ENCODE results near the gene KCNIP1. TPM values are rescaled to one million over a fixed set of nuclear protein-coding genes. Genes with fewer than 3 reads are reported as not detected.

Gene KCNIP1
- total and polyA plus RNA-seq, 2 of the 13 experiments (the other 11 are each of a cell fraction or from before 2014, with no cell fraction given) = not detected

DNA sequence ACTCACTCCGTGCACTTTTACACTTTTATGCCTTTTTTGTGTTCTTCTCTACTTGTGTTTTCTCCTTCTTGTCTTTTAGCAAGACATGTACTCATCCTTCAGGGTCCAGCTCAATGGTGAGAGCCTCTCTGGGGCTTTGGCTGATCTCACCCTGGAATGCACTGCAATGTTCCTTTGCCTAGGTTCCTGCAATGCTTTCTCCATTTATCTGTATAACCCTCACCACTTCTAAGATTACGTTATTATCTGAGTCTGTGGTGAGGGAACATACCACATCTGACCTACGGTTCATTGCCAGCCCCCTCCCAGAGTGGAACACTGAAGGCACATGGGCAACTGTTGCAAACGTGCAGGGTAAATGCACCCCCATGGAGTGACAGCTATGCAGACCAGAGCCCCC is 47.3 kb downstream of the KCNIP1 start:
- Histone ChIP-seq H3K79me2 (ENCODE audit: insufficient read depth, low read length) (no peaks in the 10 kb centered on the region), H3K36me3 (replicated peaks in 1 of 2; ENCODE audit: control insufficient read depth in 1 of 2, insufficient read depth in 2 of 2, low read length in 2 of 2) (no peaks in the 10 kb centered on the region), H3K4me3 (replicated peaks in 1 of 3; ENCODE audit: insufficient read depth in 1 of 3, low read depth in 2 of 3, low read length in 3 of 3) (no peak overlapping the region), H4K20me1 (ENCODE audit: insufficient read depth, low read length) (no peaks in the 10 kb centered on the region), H3K27me3 (ENCODE audit: control insufficient read depth in 1 of 2, insufficient read depth in 2 of 2, low read length in 2 of 2) (peaks cover 0 to 5% of the 10 kb centered on the region in 2 experiments; a peak in 2 of 5 replicates), H2AFZ (ENCODE audit: low read length) (no peak overlapping the region), H3K4me2 (ENCODE audit: low read depth, low read length) (no peak overlapping the region), H3K9me3 (ENCODE audit: low read length) (peaks cover 2% of the 10 kb centered on the region; the same call in 1 of the 2 replicates), H3K27ac (ENCODE audit: extremely low read length, insufficient read depth, low read length) (no peak overlapping the region), H3K9ac (ENCODE audit: insufficient read depth, low read depth, low read length) (no peak overlapping the region), H3K4me1 (ENCODE audit: insufficient read depth, low read length) (no peaks in the 10 kb centered on the region)
- DNase-seq (ENCODE audit: low spot score) (no peak), FAIRE-seq (no peak), ATAC-seq (no peak)
- intact Hi-C loops (cut with micrococcal nuclease; ENCODE audit: unreplicated experiment) (no loop called here), in situ Hi-C loops (cut with HindIII; ENCODE audit: extremely low pct_ligation_motif_present, low pct_unique_long_range_greater_than_20kb) (no loop called here)
- TF ChIP-seq FOXK2 (IDR thresholded peaks at IDR 0.05) = no peak
- TF ChIP-seq ZC3H4 (CRISPR knock-in tag; IDR thresholded peaks at IDR 0.05; ENCODE audit: borderline replicate concordance) = no peak
- TF ChIP-seq HOXA3 (CRISPR knock-in tag; IDR thresholded peaks at IDR 0.05) = no peak
- TF ChIP-seq SETDB1 (CRISPR knock-in tag; IDR thresholded peaks at IDR 0.05; ENCODE audit: borderline replicate concordance) = no peak
- TF ChIP-seq GLI4 (CRISPR knock-in tag; IDR thresholded peaks at IDR 0.05; ENCODE audit: borderline replicate concordance) = no peak
- no peak for TF ChIP-seq ZFP90 (CRISPR knock-in tag; IDR thresholded peaks at IDR 0.05; ENCODE audit: borderline replicate concordance)
- no peak for TF ChIP-seq MEIS2 (CRISPR knock-in tag; IDR thresholded peaks at IDR 0.05)
- no peak for TF ChIP-seq RAD51 (IDR thresholded peaks at IDR 0.05; ENCODE audit: borderline replicate concordance)
- TF ChIP-seq ZNF567 (CRISPR knock-in tag; IDR thresholded peaks at IDR 0.05; ENCODE audit: borderline replicate concordance) = no peak
- TF ChIP-seq, protein P1, sequence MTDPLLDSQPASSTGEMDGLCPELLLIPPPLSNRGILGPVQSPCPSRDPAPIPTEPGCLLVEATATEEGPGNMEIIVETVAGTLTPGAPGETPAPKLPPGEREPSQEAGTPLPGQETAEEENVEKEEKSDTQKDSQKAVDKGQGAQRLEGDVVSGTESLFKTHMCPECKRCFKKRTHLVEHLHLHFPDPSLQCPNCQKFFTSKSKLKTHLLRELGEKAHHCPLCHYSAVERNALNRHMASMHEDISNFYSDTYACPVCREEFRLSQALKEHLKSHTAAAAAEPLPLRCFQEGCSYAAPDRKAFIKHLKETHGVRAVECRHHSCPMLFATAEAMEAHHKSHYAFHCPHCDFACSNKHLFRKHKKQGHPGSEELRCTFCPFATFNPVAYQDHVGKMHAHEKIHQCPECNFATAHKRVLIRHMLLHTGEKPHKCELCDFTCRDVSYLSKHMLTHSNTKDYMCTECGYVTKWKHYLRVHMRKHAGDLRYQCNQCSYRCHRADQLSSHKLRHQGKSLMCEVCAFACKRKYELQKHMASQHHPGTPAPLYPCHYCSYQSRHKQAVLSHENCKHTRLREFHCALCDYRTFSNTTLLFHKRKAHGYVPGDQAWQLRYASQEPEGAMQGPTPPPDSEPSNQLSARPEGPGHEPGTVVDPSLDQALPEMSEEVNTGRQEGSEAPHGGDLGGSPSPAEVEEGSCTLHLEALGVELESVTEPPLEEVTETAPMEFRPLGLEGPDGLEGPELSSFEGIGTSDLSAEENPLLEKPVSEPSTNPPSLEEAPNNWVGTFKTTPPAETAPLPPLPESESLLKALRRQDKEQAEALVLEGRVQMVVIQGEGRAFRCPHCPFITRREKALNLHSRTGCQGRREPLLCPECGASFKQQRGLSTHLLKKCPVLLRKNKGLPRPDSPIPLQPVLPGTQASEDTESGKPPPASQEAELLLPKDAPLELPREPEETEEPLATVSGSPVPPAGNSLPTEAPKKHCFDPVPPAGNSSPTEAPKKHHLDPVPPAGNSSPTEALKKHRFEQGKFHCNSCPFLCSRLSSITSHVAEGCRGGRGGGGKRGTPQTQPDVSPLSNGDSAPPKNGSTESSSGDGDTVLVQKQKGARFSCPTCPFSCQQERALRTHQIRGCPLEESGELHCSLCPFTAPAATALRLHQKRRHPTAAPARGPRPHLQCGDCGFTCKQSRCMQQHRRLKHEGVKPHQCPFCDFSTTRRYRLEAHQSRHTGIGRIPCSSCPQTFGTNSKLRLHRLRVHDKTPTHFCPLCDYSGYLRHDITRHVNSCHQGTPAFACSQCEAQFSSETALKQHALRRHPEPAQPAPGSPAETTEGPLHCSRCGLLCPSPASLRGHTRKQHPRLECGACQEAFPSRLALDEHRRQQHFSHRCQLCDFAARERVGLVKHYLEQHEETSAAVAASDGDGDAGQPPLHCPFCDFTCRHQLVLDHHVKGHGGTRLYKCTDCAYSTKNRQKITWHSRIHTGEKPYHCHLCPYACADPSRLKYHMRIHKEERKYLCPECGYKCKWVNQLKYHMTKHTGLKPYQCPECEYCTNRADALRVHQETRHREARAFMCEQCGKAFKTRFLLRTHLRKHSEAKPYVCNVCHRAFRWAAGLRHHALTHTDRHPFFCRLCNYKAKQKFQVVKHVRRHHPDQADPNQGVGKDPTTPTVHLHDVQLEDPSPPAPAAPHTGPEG (CRISPR knock-in tag; IDR thresholded peaks at IDR 0.05) = no peak
- no peak for TF ChIP-seq ZNF749 (CRISPR knock-in tag; IDR thresholded peaks at IDR 0.05; ENCODE audit: borderline replicate concordance)
- TF ChIP-seq HOXA7 (CRISPR knock-in tag; IDR thresholded peaks at IDR 0.05) = no peak
- TF ChIP-seq ZNF468 (CRISPR knock-in tag; IDR thresholded peaks at IDR 0.05) = no peak
- no peak for TF ChIP-seq ZNF3 (CRISPR knock-in tag; IDR thresholded peaks at IDR 0.05)
- no peak for TF ChIP-seq ATF7 (IDR thresholded peaks at IDR 0.05)
- no peak for TF ChIP-seq ATF7 (CRISPR knock-in tag; IDR thresholded peaks at IDR 0.05)
- no peak for TF ChIP-seq PHF20 (CRISPR knock-in tag; IDR thresholded peaks at IDR 0.05)
- no peak for TF ChIP-seq ZNF558 (CRISPR knock-in tag; IDR thresholded peaks at IDR 0.05; ENCODE audit: borderline replicate concordance)
- no peak for TF ChIP-seq ZNF235 (CRISPR knock-in tag; IDR thresholded peaks at IDR 0.05; ENCODE audit: borderline replicate concordance)
- TF ChIP-seq MAZ (IDR thresholded peaks at IDR 0.05; ENCODE audit: borderline replicate concordance, low read depth, low read length) = no peak
- no peak for TF ChIP-seq MAZ (CRISPR knock-in tag; IDR thresholded peaks at IDR 0.05; ENCODE audit: low read depth)
- CTCF ChIA-PET (ENCODE audit: low intra/inter-chr PET ratio, low total read pairs) = no interaction called here
- BruUV-seq (replicated peaks) = no TSS peak
- POLR2A ChIA-PET = no interaction called here
- WGBS (ENCODE audit: low lambda C conversion rate) = 7% methylated on average over 4 of the region's 4 CpGs

Measured in HepG2 (cell line).